IPS-NIHi7 (cell line): Measurements from ENCODE around the gene ASB3.
"Not testable (repeated sequence)": the region's sequence is repeated elsewhere in the genome, so short reads cannot be mapped to it uniquely, and the experiment has no call there.

Source experiments
- DNase-seq: peaks from one replicate; pipeline ENCODE4 v3.0.0; 2012; ENCODE audit warnings: mixed read lengths; ENCODE audit errors: extremely low spot score

ASB3 gene

DNA sequence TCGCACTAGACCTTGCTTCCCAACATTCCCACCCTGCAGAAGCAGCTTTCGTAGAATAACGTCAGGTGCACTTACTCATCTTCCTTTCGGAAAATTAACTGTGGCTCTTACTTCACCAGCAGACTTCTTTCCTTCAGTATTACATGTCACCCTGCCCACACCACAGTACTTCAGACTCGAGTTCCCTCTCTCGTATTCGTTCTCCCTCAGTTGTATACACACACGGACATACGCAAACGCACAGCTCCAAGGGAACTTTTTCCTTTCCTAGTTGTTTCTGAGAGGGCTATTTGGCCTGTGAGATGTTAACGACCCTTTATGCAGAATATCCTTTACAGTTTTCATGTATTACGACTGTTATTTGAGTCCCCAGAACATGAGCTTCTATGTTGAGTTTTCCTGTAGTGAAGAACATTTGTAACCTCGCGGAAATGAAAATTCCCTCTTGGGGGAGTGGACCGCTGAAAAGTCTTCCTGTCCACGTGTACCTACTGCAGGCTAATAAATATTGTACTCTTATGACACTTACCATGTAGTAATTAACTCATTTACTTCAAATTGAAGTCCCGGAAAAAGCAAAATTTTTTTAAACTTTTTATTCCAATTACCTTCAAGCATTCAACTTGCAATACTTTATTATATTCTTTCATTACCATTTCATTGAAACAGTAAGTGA, 999 bp upstream of the ASB3 start:
- peak; percentile 10 for DNase-seq

- DNase-seq, result peak; percentile 24
Measured at GRCh38 chr2:53786352-53786704, 425 bp downstream of the ASB3 start.

- DNase-seq, result no peak
Measured at GRCh38 chr2:53785366-53785765, 1.4 kb downstream of the ASB3 start.

GRCh38 chr2:53784436-53784835, 2.3 kb downstream of the ASB3 start:
- no peak for DNase-seq

DNA sequence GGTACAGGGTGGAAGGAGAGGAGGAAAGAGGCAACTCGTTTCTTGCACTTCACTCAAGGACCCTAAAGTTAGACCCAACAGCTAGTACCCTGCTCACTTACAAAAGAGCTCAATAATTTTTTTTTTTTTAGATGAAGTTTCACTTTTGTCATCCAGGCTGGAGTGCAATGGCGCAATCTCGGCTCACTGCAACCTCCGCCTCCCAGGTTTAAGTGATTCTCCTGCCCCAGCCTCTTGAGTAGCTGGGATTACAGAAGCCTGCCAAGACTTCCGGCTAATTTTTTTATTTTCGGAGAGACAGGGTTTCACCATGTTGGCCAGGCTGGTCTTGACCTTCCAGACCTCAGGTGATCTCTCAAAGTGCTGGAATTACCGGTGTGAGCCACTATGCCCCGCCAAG, 4.1 kb downstream of the ASB3 start:
- no peak for DNase-seq

DNA sequence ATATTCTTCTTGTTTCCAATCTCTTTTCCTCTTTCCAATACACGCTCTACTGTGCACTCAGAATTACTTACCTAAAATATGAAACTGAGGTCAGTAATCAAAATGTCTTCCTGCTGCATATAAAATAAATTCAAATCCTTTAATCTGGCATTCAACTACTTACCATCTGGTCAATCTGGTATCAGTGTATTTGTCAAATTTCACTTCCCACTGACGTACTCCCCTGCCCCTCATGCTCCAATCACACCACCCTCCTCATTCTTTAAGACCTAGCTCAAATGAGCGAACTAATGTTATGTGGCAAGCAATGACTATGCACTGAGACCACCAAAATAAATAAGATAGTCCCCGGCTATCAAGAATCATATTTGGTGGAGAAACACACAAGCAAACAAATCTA, 6.7 kb downstream of the ASB3 start:
- DNase-seq, result no peak

- no peak for DNase-seq
Measured at GRCh38 chr2:53778536-53779162, 8.1 kb downstream of the ASB3 start.

GRCh38 chr2:53777134-53777533, 9.6 kb downstream of the ASB3 start:
- DNase-seq, result no peak

DNA sequence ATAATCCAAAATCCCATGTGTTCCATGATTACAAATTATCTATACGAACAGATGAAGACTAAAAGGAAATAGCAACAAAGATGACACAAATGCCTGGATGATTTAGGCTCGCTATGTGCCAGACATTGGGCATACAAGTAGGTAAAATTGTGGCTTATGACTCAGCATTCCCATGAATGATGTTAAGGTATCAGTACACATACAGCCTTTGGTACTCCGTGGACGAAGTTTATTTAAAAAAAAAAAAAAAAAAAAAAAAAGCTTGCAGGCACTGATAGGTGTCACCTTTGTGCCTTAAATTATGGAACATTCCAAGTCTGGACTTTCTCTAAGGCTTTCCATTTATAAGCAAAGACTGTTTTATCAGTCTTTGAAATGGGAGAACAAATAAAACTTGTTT, 16.5 kb downstream of the ASB3 start:
- DNase-seq, result no peak

- no peak for DNase-seq
Measured at GRCh38 chr2:53769318-53769945, 17.3 kb downstream of the ASB3 start.

DNA sequence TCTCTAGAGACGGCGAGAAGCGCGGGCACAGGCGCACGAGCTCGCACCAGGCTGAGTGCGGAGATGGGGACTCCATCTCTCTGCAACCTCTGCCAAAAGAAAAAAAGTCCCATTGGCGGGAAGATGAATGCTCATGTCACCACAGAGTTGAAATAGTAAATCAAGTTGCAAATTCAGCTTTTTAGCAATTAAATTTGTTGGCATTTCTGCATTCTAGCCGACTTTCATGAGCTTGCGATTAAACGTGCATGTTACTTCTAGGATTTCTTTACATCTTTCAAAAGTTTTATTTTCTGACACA, 18.6 kb downstream of the ASB3 start:
- no peak for DNase-seq

GRCh38 chr2:53767405-53768241, 19.1 kb downstream of the ASB3 start, which contains the start of gene CHAC2:
CHAC2 (plus strand) TSS chr2:53767804; CDS start chr2:53767887, 83 bp downstream.
- DNase-seq, result peak; percentile 86

- no peak for DNase-seq
Measured at GRCh38 chr2:53765767-53766166, 21.0 kb downstream of the ASB3 start.

DNA sequence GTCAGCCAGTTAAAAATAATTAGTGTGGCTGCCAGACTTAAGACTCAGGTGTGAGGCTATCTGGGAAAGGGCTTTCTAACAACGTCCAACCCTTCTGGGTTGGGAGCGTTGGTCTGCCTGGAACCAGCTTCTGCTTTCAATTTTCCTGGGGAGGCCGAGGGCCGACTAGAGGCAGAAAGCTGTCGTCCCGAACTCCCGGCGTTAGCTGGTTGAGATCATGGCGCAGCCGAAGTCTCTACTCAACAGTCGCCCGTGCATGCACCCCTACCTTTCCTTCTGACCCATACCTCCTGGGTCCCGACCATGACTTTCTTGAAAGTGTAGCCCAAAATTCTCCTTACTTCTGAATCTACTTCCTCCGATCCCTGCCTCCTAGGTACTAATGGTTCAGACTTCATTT, 29.5 kb downstream of the ASB3 start:
- DNase-seq, result not testable (repeated sequence)

DNA sequence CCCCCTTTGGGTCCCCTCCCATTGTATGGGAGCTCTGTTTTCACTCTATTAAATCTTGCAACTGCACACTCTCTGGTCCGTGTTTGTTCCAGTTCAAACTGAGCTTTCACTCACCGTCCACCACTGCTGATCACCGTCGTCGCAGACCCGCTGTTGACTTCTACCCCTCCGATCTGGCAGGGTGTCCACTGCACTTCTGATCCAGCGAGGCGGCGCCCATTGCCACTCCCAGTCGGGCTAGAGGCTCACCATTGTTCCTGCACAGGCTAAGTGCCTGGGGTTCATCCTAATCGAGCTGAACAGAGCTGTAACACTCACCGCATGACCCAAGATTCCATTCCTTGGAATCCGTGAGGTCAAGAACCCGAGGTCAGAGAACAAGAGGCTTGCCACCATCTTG, 30.1 kb downstream of the ASB3 start:
- DNase-seq, result no peak

GRCh38 chr2:53755121-53755520, 31.6 kb downstream of the ASB3 start:
- no peak for DNase-seq

- DNase-seq, result no peak
Measured at GRCh38 chr2:53753041-53753440, 33.7 kb downstream of the ASB3 start.

GRCh38 chr2:53752385-53752784, 34.4 kb downstream of the ASB3 start:
- no peak for DNase-seq

DNA sequence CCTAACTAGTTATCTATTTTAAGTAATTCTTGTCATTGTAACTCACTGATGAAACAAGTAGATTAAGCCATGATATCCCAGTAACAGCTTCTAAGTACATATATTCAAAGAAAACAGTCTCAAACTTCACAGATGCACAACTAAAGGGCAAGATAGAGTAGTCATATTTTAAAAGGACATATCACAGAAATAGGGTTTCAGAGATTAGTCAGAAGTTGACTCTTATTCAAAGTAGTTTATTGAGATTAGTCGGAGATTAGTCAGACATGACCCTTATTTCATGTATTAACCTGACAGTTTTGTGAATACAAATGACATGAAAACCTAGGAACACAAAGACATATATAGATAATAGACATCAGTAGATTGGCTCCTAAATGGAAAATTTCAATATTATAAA, 35.0 kb downstream of the ASB3 start:
- no peak for DNase-seq

DNA sequence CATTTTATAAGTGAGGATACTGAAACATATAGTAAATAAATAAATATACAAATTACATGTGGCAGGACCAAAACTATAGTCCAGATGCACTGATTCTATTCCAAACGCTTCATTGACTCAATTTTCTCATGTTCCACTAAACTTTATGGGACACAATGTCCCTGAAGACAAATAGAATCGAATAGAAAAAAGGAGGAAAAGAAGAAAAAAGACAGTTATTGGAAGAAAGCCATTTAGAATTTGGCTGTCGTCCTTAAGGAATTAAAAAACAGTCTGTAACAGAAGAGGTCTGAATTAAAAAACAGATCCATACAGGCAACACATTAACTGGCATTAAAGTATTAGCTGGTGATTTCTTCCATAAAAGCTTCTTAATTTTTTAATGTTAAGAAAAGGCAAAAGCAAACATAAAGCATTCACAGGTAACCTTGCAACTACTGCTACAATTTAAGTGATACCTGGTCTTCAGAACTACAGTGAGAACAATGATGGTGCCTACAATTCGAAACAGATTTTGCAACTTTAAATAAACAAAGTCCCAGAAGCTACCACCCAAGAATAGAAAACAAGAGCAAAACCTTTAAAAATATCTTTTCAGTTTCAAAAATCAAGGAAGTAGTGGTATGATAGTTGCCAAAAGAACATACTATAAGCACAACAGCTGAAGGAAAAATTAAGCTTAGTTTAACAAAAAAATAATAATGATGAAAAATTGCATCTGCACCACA, 36.5 kb downstream of the ASB3 start:
- no peak for DNase-seq

- no peak for DNase-seq
Measured at GRCh38 chr2:53744395-53745065, 42.2 kb downstream of the ASB3 start.
